Panc1 (cell line): ENCODE data around the gene PLOD3. TPM values are rescaled to one million over a fixed set of nuclear protein-coding genes. Genes with fewer than 3 reads are reported as not detected.

Experiments used
- ATAC-seq: fragments of 200-7000 bp; cut with Tn5 transposase; 2 replicates; pipeline ENCODE4 v1.9.1; 2020; ENCODE audit warnings: mild to moderate bottlenecking, moderate library complexity
- BruUV-seq: library from RNA; stranded (reverse); fragments of 400-500 nt; replicated peaks from 2 replicates; lab custom pipeline; 2021; lab: Mats Ljungman, UMichigan
- CTCF ChIA-PET: fragments of 300-600 bp; sonication (Branson Sonifier 250); formaldehyde crosslinking; loops from one replicate; lab custom pipeline; 2022; ENCODE audit warnings: antibody characterized with exemption; lab: Charles Lee
- POLR2A ChIA-PET: fragments of 300-600 bp; sonication (Branson Sonifier 250); formaldehyde crosslinking; loops from one replicate; lab custom pipeline; 2022; ENCODE audit warnings: antibody characterized with exemption; lab: Charles Lee
- DNase-seq: peaks from one replicate; pipeline ENCODE4 v3.0.0-alpha.2; 2010; ENCODE audit warnings: low read depth, low spot score
- H3K27ac ChIP-seq: 2 replicates; pipeline ENCODE4 v1.5.1; 2011; ENCODE audit warnings: mild to moderate bottlenecking, low read length, inconsistent platforms
- H3K27me3 ChIP-seq: fragments of 200-500 bp; sonication (Bioruptor generic); 2 replicates; pipeline ENCODE4 v1.6.0; 2014; ENCODE audit warnings: low read length, inconsistent platforms; ENCODE audit not compliant: control insufficient read depth, insufficient read depth
- H3K36me3 ChIP-seq: fragments of 200-500 bp; sonication (Bioruptor generic); 2 replicates; pipeline ENCODE4 v1.5.1; 2014; ENCODE audit warnings: inconsistent platforms, mild to moderate bottlenecking, low read length, moderate library complexity; ENCODE audit not compliant: control insufficient read depth, insufficient read depth
- H3K4me1 ChIP-seq: 2 replicates; pipeline ENCODE4 v1.5.1; 2011; ENCODE audit warnings: inconsistent platforms, mild to moderate bottlenecking, low read length, moderate library complexity; ENCODE audit not compliant: control insufficient read depth, insufficient read depth
- H3K4me3 ChIP-seq, 2 experiments: 2 replicates each; pipeline ENCODE4 v1.5.1; 2011 to 2012; ENCODE audit warnings: low read depth in 2 of 2, low read length in 2 of 2, mild to moderate bottlenecking in 2 of 2, inconsistent platforms in 1 of 2, moderate library complexity in 1 of 2
- H3K9me3 ChIP-seq: fragments of 200-500 bp; sonication (Bioruptor generic); 2 replicates; pipeline ENCODE4 v1.5.1; 2014; ENCODE audit warnings: low read depth, mild to moderate bottlenecking, inconsistent platforms, low read length, moderate library complexity; ENCODE audit not compliant: control insufficient read depth, insufficient read depth
- CTCF ChIP-seq: fragments of 450-650 bp; IDR thresholded peaks from 2 replicates; pipeline ENCODE4 v1.5.1; 2017; ENCODE audit warnings: mild to moderate bottlenecking
- POLR2AphosphoS5 ChIP-seq: IDR thresholded peaks from 2 replicates; pipeline ENCODE4 v1.6.1; 2012; ENCODE audit warnings: mild to moderate bottlenecking, low read depth, low read length, moderate library complexity
- REST ChIP-seq, 2 experiments: IDR thresholded peaks; 2 replicates each; pipeline ENCODE4 v1.6.1; 2011 to 2012; ENCODE audit warnings: low read depth in 2 of 2, control low read depth in 1 of 2, low read length in 1 of 2, mild to moderate bottlenecking in 1 of 2, moderate library complexity in 1 of 2; ENCODE audit not compliant: insufficient read depth in 1 of 2
- SIN3A ChIP-seq: IDR thresholded peaks from 2 replicates; pipeline ENCODE4 v1.6.1; 2012; ENCODE audit warnings: low read depth, mild to moderate bottlenecking, low read length, moderate library complexity, borderline replicate concordance; ENCODE audit not compliant: insufficient read depth
- TCF7L2 ChIP-seq: IDR thresholded peaks from 2 replicates; pipeline ENCODE4 v1.6.1; 2011; ENCODE audit warnings: mild to moderate bottlenecking, low read depth, low read length, inconsistent platforms
- in situ Hi-C: cut with HindIII; loops from 2 replicates; pipeline ENCODE4 v1.10.0; 2016; ENCODE audit warnings: low sequenced_read_pairs, low pct_unique_long_range_greater_than_20kb
- intact Hi-C: fragments of 100-400 bp; cut with micrococcal nuclease; formaldehyde crosslinking; loops from one replicate; pipeline ENCODE4 v1.10.0; 2022; ENCODE audit not compliant: unreplicated experiment
- total RNA-seq: library from RNA; stranded (reverse); gene quantifications from one replicate; pipeline ENCODE4 v1.2.1, GENCODE V29; 2021; ENCODE audit not compliant: unreplicated experiment

The PLOD3 gene
- total RNA-seq, 1 experiment from 2014 or later: 93.0 TPM

GRCh38 chr7:101212014-101212413, 5.4 kb downstream of the PLOD3 start:
- no peak for ATAC-seq

GRCh38 chr7:101211501-101211900, 5.9 kb downstream of the PLOD3 start:
- intact Hi-C loops (no loop called here), in situ Hi-C loops (no loop called here)
- no peak for TF ChIP-seq POLR2AphosphoS5
- no peak for TF ChIP-seq TCF7L2
- no peak for TF ChIP-seq REST (IDR thresholded peaks at IDR 0.05; ENCODE audit: insufficient read depth in 1 of 2, low read depth in 2 of 2, low read length in 1 of 2)
- TF ChIP-seq CTCF: no peak
- no peak for TF ChIP-seq SIN3A
- no peak for ATAC-seq
- ChIA-PET POLR2A (no interaction called here), CTCF (no interaction called here)
- Histone ChIP-seq H3K4me3 (no peak overlapping the region), H3K36me3 (no peaks in the 10 kb centered on the region; the same call in 1 of the 2 replicates), H3K27ac (no peak overlapping the region), H3K9me3 (no peaks in the 10 kb centered on the region), H3K4me1 (peaks cover 7% of the 10 kb centered on the region; the same call in 1 of the 2 replicates), H3K27me3 (no peaks in the 10 kb centered on the region)
- no TSS peak for BruUV-seq
- DNase-seq: no peak

More at GRCh38 chr7:101212014-101212413, 5.4 kb downstream of the PLOD3 start:
- H3K27me3 ChIP-seq: no peaks in the 10 kb centered on the region
- in situ Hi-C loops (no loop called here), intact Hi-C loops (no loop called here)
- no peak overlapping the region for H3K27ac ChIP-seq
- DNase-seq: no peak
- ChIA-PET CTCF (no interaction called here), POLR2A (interaction anchor here (0.6 kb wide), 1 partner anchor 152 kb away, joined by 3 read pairs; no protein-coding TSS in a partner anchor)
- no TSS peak for BruUV-seq
- H3K4me1 ChIP-seq: peaks cover 7% of the 10 kb centered on the region; the same call in 1 of the 2 replicates
- no peaks in the 10 kb centered on the region for H3K9me3 ChIP-seq
- no peaks in the 10 kb centered on the region; the same call in 1 of the 2 replicates for H3K36me3 ChIP-seq
- H3K4me3 ChIP-seq: no peak overlapping the region
- TF ChIP-seq REST (IDR thresholded peaks at IDR 0.05; ENCODE audit: insufficient read depth in 1 of 2, low read depth in 2 of 2, low read length in 1 of 2) (no peak), TCF7L2 (no peak), CTCF (no peak), POLR2AphosphoS5 (no peak)
